Activated naive CD4-positive, alpha-beta T cell treated with anti-CD3 and anti-CD28 coated beads, Interleukin-2, amount 50 U/mL, for 16 hours (primary cell): ENCODE data around the gene OR10H3.
"Not testable (repeated sequence)": the region's sequence is repeated elsewhere in the genome, so short reads cannot be mapped to it uniquely, and the experiment has no call there.

ENCODE experiments used
- DNase-seq: peaks from one replicate; pipeline ENCODE4 v3.0.0-alpha.2; 2020

OR10H3 gene, protein sequence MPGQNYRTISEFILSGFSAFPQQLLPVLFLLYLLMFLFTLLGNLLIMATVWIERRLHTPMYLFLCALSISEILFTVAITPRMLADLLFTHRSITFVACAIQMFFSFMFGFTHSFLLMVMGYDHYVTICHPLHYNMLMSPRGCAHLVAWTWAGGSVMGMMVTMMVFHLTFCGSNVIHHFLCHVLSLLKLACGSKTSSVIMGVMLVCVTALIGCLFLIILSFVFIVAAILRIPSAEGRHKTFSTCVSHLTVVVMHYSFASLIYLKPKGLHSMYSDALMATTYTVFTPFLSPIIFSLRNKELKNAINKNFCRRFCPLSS

GRCh38 chr19:15737722-15738121 is at the start of gene OR10H3:
OR10H3 (plus strand) TSS chr19:15737985; CDS start chr19:15741393, 3,408 bp downstream.
- no peak for DNase-seq

DNA sequence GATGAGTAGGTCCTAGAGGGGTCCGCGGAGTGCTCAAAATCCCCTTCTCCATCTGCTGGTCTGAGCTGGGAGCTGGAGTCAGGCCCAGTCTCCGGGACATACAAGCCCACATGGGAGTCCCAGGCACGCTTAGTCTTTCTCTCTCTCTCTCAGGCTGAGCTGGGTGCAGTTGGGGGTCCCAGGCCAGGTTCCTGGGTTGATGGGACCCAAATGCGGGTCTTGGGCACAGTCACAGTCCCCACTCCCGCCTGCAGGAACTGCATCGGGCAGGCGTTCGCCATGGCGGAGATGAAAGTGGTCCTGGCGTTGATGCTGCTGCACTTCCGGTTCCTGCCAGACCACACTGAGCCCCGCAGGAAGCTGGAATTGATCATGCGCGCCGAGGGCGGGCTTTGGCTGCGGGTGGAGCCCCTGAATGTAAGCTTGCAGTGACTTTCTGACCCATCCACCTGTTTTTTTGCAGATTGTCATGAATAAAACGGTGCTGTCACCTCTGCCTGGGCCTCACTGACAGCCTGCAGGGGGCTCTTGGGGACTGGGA is 41.1 kb upstream of the OR10H3 start:
- no peak for DNase-seq

- DNase-seq, result no peak
Observed at GRCh38 chr19:15701757-15702533, 35.8 kb upstream of the OR10H3 start.

GRCh38 chr19:15702534-15702930 is 35.3 kb upstream of the OR10H3 start:
- DNase-seq, result no peak

- no peak for DNase-seq
Observed at GRCh38 chr19:15714638-15715037, 23.1 kb upstream of the OR10H3 start.

DNA sequence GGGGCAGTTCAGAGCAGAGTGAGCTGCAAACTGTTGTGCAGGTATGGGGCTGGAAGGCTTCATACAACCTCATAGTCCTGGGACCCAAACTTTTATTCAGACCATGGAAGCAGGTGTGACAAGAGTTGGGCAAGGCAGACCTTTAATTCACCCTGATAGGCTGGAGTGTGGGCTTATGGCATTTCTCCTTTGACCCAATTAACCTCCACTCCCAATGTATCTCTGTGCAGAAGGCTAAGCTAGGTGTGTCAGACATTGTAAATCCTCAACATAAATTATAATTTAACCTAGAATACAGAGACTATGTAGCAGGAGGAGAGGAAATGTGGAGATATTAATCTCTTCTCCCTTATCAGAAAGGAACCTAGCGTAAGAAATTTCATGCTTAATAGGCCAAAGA is 22.1 kb upstream of the OR10H3 start:
- DNase-seq, result no peak

DNA sequence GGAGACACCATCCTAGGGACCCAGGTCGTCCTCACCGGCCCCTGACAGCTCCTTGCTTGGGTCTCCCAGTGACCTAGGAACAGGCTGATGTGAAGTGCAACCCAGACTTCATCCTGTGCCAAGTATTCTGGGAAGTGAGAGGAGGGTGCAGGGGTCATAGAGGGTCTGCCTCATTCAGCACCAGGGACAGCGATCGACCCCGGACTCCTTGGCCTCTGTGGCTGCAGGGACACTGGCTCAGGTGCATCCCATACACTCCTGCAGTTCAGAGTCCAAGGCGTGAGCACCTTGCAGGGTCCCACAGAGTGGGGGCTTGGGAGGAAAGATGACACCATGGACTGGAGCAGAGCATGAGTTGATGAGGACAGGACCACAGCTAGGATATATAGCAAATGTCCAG is 20.0 kb upstream of the OR10H3 start:
- DNase-seq, result no peak

- DNase-seq, result no peak
Observed at GRCh38 chr19:15721268-15721667, 16.5 kb upstream of the OR10H3 start.

DNA sequence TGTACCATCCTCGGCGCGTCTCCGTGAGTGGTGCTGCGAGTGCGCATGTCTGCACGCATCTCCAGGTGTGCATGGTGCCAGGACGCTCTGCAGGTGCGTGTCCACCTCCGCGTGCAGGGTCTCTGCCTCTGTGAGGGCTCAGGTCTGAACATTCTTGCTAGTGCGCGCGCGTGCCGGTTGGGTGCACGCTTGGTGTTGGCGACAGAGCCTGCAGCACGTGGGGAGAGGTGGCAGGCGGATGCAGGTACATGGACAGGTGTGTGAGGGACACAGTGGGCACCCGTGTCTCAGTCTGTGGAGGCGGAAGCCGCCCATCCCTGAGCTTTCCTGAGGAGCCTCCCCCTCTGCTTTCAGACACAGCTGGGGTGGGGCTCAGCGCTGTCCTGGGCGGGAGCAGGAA is 14.8 kb upstream of the OR10H3 start:
- DNase-seq, result no peak

DNA sequence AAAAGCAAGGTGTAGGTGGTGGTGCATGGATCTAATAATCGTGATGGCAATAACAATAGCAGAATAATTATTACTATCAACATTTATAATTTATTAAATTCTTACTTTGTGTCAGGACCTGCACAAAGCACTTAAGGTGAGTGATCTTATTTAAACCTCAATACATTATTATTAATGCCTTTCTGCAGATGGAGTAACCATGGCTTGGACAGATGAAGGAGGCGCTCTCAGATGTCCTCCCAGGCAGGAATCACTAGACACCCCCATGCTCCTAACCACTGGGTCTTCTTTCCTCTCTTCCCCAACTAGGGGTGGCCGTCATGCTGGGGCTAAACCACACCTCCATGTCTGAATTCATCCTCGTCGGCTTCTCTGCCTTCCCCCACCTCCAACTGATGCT is 10.1 kb upstream of the OR10H3 start, which contains the start of gene OR10H2:
Gene OR10H2 (plus strand): TSS at position 301 of the 400 bp plus-strand sequence. CDS start 20 bp downstream, at position 321.
- no peak for DNase-seq

- no peak for DNase-seq
Observed at GRCh38 chr19:15730538-15730937, 7.2 kb upstream of the OR10H3 start.

DNA sequence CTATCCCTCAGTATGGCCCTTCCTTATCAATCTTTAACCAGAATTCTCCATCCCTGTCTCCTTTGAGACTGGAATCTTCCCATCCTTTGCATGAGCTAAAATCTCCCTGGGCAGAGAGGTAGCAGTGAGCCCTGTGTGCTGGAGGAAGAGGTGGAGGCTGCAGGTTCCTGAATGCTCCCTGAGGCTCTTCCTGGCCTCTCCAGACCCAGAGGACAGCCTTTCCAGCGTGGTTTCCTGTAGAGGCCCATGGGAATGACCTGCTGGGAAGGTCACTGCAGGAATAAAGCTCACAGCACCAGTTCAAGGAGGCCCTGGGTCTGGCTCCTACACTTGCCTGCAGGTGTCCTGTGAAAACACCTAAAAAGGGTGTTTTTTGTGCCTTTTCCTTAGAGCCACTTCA is 5.4 kb upstream of the OR10H3 start:
- DNase-seq, result no peak

DNA sequence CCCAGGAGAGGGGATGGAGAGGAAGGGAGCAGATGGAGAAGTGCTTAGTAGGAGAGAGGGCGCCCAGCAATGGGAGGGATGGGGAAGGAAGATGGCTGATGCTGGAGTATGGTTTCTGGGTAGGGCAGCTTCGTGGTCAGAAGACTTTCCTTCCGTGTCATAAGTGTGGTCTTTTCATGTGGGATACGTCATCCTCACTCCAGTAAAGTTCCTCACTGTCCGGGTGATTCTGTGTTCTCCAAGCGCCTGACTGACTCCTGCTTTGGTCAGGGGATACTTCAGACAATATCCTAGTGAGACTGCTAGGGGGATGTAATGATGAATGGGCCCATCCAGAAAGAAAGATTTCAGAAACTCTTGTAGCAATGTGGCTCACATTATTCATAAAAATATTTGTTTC is 3.9 kb upstream of the OR10H3 start:
- no peak for DNase-seq

DNA sequence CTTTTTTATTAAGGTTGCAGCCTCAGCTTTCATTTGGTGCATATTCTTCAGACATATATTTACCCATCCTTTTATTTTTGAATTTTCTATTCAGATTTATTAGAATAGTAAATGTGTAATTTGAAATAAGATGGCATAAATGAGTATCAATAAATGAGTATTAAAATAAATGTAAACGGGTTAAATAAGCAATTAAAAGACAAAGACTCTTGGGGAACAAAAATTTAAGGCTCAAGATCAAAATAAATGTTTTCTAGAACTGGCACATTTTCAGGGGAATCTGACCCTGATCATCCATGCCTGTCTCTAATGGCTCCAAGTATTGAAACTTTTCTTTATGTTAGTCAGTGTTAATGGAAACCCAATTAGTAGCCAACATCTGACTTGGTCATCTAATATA is 3.0 kb downstream of the OR10H3 start:
- no peak for DNase-seq

DNA sequence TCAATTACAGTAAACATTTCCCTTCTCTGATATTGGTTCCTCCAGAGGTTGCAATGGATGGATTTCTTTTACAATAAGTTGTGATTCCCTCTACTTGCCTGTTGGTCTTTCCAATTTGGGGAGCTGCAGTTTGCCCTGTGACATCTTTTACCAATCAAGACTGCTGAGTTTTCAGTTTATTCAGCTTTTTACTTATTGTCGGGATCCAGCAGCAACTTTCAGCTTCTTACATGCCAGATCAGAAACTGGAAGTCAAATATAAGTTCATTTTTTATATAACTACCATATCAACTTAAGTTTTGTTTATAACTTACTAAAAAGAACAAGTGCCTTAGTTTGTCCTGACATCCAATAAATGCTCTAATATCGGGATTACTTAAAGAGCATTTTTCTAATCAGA is 10.5 kb downstream of the OR10H3 start:
- no peak for DNase-seq

DNA sequence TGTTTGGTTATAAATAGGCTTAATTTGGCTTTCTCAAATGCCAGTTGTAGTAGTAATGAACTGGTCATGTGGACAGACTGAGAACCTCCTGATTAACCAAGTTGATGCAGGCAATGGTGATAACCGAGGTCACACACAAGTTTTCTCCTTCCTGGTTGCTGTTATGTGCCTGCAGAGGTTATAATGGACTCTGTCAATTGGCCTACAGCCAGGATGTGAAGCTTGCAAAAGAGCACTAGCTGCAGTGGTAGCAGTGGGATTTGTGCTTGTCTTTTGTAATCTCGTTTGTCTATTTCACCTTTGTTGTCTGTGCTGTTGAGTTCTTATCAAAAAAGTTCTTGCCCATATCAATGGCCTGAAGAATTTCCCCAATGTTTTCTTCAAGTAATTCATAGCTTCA is 20.6 kb downstream of the OR10H3 start:
- no peak for DNase-seq

DNA sequence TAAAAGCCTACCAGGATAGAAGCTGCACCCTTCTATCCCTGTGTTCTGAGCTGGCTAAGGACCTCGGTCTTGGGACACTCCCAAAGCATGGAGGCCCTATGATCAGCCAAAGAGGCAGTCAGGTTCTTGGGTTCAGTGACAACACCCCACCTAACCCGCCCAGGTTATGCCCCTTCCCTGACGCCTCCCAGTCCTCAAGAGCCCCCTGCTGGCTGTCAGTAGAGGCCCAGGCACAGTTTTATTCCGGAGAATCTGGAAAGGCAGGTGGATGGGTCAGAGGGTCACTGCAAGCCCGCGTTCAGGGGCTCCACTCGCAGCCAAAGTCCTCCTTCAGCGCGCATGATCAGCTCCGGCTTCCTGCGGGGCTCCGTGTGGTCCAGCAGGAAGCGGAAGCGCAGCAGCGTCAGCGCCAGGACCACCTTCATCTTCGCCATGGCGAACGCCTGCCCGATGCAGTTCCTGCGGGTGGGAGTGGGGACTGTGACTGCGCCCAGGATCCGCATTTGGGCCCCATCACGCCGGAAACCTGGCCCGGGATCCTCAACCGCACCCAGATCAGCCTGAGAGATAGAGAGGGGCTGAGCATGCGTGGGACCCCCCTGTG is 22.3 kb downstream of the OR10H3 start:
- DNase-seq, result no peak

GRCh38 chr19:15769586-15769985 is 31.8 kb downstream of the OR10H3 start:
- no peak for DNase-seq

GRCh38 chr19:15774159-15774558 is 36.4 kb downstream of the OR10H3 start:
- DNase-seq, result not testable (repeated sequence)

DNA sequence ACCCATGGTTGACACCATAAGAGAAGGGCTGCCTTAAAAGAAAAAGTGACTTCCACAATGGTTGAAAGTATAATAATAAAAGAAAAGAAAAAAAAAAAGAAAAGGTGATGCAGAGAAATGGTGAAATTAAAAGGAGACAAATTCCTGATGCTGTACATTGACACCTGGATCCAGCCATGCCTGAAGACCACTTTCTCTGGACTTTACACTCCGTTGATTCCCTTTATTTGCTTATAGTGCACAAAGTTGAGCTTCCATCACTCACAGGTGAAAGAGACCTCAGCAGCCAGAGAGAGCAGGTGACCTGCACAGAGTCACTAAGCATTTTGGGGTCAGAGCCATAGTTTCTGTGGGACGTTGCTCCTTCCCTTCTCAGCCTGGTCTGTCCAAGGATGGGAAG is 37.5 kb downstream of the OR10H3 start:
- DNase-seq, result no peak

GRCh38 chr19:15776264-15776663 is 38.5 kb downstream of the OR10H3 start:
- no peak for DNase-seq

DNA sequence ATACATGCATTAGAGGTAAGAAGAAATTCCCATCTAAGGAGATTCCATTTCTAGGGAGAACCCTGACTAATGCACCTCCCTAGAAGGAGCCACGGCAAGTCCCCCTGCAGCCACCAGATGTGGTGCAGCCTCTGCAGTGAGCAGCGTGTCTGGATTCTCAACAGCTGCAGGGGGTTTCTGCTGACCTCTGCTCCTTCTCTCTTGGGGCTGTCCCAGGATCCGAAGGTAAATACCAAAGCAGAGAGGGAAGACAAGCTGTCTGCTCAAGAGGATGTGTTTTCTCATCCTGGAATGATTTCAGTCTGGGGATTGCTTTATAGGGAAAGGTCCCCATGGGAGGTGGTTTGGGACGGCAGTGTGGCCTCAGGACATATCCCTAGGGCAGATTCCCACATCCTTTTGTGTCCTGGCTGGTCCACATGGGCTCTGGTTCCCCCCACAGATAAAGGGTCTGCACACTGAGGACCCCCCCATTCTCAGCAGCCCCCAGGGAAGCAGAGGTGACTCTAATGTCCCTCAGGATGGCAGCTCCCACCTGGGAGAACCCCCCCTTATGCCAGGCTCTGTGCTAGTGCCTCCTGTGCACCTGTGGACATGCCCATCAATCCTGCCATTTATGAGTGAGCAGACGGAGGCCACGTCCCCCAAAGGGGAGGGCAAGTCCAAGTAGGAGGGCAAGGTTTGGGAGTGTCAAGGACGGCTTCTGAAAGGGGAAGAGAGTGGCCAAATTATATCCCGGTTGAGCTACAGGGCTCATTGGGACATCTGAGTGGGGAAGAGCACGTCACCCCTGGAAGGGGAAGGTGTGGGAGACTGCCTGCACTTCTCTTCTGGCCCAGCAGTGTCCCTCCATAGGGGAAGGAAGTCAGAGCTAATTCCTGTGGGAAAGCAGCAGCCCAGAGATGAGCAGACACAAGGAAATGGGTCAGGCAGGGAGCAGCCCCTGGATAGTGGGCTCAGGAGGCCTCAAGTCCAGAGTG is 39.5 kb downstream of the OR10H3 start:
- DNase-seq, result no peak
